HG03378 (cell line): ENCODE results near the gene DDX23.

ENCODE experiments used
- ATAC-seq: cut with Tn5 transposase; IDR thresholded peaks from one replicate; pipeline ENCODE4 v1.9.1; 2021; ENCODE audit warnings: mild to moderate bottlenecking, moderate library complexity; ENCODE audit not compliant: unreplicated experiment

Gene DDX23

GRCh38 chr12:48800971-48801370 lies 51.0 kb downstream of the DDX23 start:
- no peak for ATAC-seq

DNA sequence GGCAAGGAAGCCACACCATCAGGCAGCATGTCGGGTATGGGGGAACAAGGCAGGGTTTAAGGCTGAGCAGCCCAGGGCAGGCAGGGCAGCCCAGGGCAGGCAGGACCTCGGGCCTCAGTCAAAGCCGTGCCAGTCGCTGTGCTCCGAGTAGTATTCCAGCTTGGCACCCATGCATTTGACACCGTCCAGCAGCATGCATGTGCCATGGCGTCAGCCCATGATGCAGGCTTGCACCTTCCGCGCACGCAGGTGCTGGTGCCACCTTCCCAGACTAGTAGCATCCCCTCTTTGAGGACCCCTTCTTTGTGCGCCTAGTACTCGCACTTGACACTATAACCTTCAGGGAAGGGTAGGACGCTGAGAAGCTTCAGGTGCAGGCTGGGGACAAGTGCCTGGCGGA lies 51.5 kb downstream of the DDX23 start:
- ATAC-seq: no peak

DNA sequence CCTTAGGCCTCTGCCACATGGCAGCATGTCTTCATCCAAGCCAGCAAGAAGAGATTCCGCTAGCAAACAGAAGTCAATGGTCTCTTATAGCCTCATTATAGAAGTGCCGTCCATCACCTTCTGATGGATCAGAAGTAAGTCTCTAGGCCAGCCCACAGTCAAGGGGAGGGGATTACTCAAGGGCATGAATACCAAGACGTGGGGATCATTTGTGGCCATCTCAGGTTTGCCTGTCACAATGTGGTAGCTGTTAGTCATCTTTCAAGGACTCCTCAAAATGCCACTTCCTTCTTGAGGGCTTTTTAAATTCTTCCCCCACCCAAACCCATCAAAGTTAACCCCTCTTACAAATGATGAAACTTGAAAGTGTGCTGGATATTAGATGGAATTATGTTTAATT lies 55.0 kb downstream of the DDX23 start:
- no peak for ATAC-seq

- peak; percentile 55 for ATAC-seq
These were observed 56.2 kb downstream of the DDX23 start for GRCh38 chr12:48795550-48796455.

- no peak for ATAC-seq
These were observed 57.1 kb downstream of the DDX23 start for GRCh38 chr12:48794870-48795269.

DNA sequence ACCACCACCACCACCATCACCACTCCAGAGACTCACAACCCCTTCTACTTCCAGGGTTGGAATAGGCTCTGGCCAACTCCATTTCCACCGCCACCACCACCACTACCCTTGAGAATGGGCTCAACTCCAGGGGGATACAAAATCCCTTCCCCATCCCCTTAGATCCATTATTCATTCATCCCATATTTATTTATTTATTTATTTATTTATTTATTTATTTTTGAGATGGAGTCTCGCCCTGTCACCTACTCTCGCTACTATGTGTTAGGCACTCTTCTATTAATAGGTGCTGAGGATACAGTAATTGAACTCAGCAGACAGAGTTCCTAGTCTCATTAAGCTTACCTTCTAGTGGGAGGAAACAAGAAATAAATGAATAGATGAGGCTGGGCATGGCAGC lies 58.3 kb downstream of the DDX23 start:
- ATAC-seq: no peak

DNA sequence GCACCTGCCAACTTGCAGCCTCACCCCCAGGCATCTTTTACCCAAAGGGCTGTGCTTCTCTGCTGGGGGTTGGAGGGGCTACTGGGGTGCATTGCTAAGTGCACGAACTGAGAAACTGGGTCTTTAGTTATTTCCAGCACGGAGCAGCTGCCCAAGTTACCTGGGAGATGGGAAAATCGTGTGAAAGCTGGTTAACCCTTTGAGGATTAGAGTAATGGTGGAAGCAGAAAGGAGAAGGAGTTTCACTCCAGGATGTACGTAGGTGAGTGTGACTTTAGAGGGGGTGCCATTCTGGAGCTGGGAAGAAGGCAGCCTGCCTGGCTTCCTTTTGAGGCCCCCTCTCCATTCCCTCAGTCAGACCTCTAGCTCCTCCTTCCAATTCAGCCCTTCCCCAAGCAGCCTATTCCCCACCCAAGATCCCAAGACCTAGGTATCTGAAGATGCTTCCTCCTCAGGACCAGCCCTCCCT lies 62.1 kb downstream of the DDX23 start:
- no peak for ATAC-seq

GRCh38 chr12:48788854-48789775 lies 62.8 kb downstream of the DDX23 start, which contains the start of gene ADCY6:
Gene ADCY6, minus strand, starts transcription at chr12:48789089. Its CDS starts 5,655 bp downstream, at chr12:48783434.
- ATAC-seq: no peak

- no peak for ATAC-seq
These were observed 63.5 kb downstream of the DDX23 start for GRCh38 chr12:48788524-48788853.

- ATAC-seq: no peak
These were observed 64.0 kb downstream of the DDX23 start for GRCh38 chr12:48787791-48788523.

DNA sequence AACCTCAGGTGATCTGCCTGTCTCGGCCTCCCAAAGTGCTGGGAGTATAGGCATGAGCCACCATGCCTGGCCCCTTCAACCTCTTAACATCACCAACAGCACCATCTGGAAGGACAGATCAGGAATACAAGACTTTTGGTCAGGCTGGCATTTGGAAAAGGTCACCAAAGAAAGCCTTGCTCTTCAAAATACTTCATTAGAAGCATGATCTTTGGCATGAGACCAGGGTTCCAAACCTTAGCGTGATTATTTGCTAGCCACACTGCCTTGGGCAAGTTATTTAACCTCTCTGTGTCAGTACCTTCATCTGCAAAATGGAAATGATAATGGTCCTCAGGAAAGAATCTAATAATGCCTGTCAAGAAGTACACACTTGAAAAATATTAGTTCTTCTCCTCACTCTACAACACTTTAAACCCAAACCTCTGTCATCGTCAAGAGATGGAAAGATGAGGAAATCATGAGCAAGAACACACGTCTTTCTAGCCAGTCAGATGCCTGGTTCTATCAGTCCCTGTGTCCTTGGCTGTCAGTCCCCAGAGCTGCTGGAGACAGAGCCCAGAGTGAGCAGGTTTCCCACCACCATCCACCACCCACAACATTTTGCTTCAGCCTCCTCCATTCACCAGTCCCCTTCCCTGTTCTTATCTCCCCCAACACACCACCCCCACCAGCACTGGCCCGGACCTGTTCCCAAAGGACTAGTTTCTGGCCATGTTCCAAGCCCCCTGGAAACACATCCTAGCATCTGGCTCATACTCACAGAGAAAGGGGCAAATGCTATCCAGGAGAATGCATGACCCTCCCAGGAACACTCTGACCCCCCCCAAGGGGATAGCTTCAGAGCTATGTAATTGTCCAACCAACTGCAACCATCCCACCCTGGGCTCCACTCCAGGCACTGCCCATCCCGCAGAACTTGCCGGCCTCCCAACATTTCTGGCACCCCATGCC lies 65.1 kb downstream of the DDX23 start:
- ATAC-seq: no peak

- ATAC-seq: no peak
These were observed 68.5 kb downstream of the DDX23 start for GRCh38 chr12:48783432-48783831.

- no peak for ATAC-seq
These were observed 69.2 kb downstream of the DDX23 start for GRCh38 chr12:48782457-48783395.

DNA sequence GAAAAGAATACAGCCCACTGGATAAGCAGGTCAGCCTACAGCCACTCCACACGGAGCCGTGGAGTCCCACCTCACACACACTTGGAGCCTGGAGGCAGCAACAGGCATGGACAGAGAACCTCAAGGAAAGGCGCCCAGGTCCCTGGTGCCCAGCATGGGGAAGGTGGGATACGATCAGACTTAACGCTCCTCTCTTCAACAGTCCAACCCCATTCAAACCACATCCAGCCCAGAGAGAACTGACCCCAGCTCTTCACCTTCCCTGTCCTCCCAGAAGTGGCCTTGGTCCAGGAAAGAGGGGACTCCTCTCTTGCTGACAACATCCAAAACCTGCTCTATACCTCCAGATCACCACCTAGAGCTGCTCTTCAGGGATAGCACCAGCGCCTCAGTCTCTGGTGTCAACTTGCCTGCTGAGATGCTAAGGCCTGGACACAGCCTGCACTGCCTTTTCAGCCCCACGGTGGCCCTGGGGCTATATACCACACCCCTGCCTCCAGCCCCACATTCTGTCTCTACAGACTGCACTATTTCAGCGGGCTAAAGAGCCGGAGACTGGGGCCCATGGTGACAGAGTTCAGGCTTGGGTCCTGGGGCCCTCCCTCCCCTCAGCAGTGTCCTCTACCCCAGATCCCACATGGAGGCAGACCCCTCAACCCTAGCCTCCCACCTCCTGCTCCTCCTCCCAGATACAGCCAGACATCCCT lies 70.1 kb downstream of the DDX23 start:
- ATAC-seq: no peak

DNA sequence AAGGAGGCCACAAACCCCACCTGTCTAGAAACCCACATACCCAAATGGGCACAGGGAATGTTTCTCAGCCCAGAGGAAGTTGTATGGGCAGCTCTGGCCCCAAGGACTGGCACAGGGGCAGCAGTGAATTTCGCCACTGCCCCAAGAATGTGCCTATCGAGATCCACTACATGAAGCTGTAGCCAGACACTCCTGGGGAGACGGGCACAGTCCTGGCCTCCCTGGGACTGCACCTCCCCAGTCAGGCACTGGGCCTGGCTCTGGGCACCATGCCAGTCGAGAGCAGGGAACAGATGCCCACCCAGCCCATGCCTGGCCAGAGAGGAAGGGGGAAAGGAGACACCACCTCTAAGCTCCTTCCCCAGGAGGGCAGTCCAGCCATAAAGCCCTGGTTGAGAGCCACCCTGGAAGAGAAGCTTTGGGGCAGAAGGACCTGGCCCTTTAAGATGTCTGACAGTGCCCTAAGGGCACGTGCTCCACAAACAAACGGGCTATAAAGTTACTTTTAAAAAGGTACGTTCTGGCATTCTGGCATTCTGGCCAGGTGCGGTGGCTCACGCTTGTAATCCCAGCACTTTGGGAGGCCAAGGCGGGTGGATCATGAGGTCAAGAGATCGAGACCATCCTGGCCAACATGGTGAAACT lies 71.5 kb downstream of the DDX23 start:
- no peak for ATAC-seq

- no peak for ATAC-seq
These were observed 72.1 kb downstream of the DDX23 start for GRCh38 chr12:48779869-48780268.
